HepG2 (cell line): ENCODE data around the gene SCN4B. TPM values are rescaled to one million over a fixed set of nuclear protein-coding genes. Genes with fewer than 3 reads are reported as not detected.
A peak's percentile ranks its signal among the peaks of the same experiment; 100 is the strongest.

ENCODE experiments used
- ATAC-seq: fragments of 200-7000 bp; cut with Tn5 transposase; 3 replicates; pipeline ENCODE4 v1.9.1; 2020; ENCODE audit warnings: mild to moderate bottlenecking, moderate library complexity
- BruUV-seq: library from RNA; stranded (reverse); fragments of 400-500 nt; replicated peaks from 2 replicates; lab custom pipeline; 2021; lab: Mats Ljungman, UMichigan
- CTCF ChIA-PET: fragments of 300-600 bp; formaldehyde crosslinking; extraction: SDS; loops from one replicate; lab custom pipeline; 2021; ENCODE audit warnings: low total read pairs, inconsistent platforms, low intra/inter-chr PET ratio; lab: Yijun Ruan, JAX
- POLR2A ChIA-PET: fragments of 350-600 bp; sonication (Branson Sonifier 250); formaldehyde crosslinking; loops from one replicate; lab custom pipeline; 2020; ENCODE audit warnings: antibody characterized with exemption, inconsistent platforms; lab: Yijun Ruan, JAX
- DNase-seq: peaks from one replicate; pipeline ENCODE4 v3.0.0-alpha.2; 2015; ENCODE audit warnings: low spot score
- FAIRE-seq: peaks from 3 replicates; lab custom pipeline; 2011; peaks lifted over from hg19 to GRCh38; lab: Jason Lieb, UNC
- H2AFZ ChIP-seq: one replicate; pipeline ENCODE4 v1.6.1; 2011; ENCODE audit warnings: low read length, inconsistent platforms
- H3K27ac ChIP-seq: fragments of 300-600 bp; 3 replicates; pipeline ENCODE4 v1.8.0; 2011; ENCODE audit warnings: mixed run types, mild to moderate bottlenecking, mixed read lengths, low read length, inconsistent platforms; ENCODE audit not compliant: insufficient read depth; ENCODE audit errors: extremely low read length
- H3K27me3 ChIP-seq, 2 experiments: fragments of 200-600 bp in 1 of 2; 2 replicates in 1 of 2; 3 replicates in 1 of 2; pipeline versions ENCODE4 v1.6.0 to v1.8.0; 2011; ENCODE audit warnings: low read length in 2 of 2, mild to moderate bottlenecking in 2 of 2, moderate library complexity in 2 of 2, inconsistent platforms in 1 of 2; ENCODE audit not compliant: insufficient read depth in 2 of 2, control insufficient read depth in 1 of 2
- H3K36me3 ChIP-seq, 2 experiments: fragments of 200-600 bp in 1 of 2; replicated peaks in 1 of 2; 2 replicates in 1 of 2; 3 replicates in 1 of 2; pipeline versions ENCODE4 v1.5.1 to v1.8.0; 2011; ENCODE audit warnings: low read length in 2 of 2, inconsistent platforms in 1 of 2; ENCODE audit not compliant: insufficient read depth in 2 of 2, control insufficient read depth in 1 of 2
- H3K4me1 ChIP-seq: 2 replicates; pipeline ENCODE4 v1.5.1; 2012; ENCODE audit warnings: low read length, inconsistent platforms; ENCODE audit not compliant: insufficient read depth
- H3K4me2 ChIP-seq: 2 replicates; pipeline ENCODE4 v1.6.0; 2011; ENCODE audit warnings: low read depth, low read length, inconsistent platforms
- H3K4me3 ChIP-seq, 3 experiments: fragments of 200-600 bp in 1 of 3; sonication (generic), shearing (Covaris generic) in 1 of 3; replicated peaks in 1 of 3; 2 replicates each; pipeline ENCODE4 v1.5.1; 2011 to 2016; ENCODE audit warnings: low read length in 3 of 3, inconsistent platforms in 2 of 3, low read depth in 2 of 3, mild to moderate bottlenecking in 2 of 3, control low read depth in 1 of 3, mixed read lengths in 1 of 3; ENCODE audit not compliant: insufficient read depth in 1 of 3
- H3K79me2 ChIP-seq: one replicate; pipeline ENCODE4 v1.6.1; 2011; ENCODE audit warnings: low read length, inconsistent platforms; ENCODE audit not compliant: insufficient read depth
- H3K9ac ChIP-seq: 2 replicates; pipeline ENCODE4 v1.6.0; 2011; ENCODE audit warnings: mild to moderate bottlenecking, low read depth, low read length, inconsistent platforms; ENCODE audit not compliant: insufficient read depth
- H3K9me3 ChIP-seq: 2 replicates; pipeline ENCODE4 v1.5.1; 2012; ENCODE audit warnings: mild to moderate bottlenecking, low read length
- H4K20me1 ChIP-seq: 2 replicates; pipeline ENCODE4 v1.6.0; 2011; ENCODE audit warnings: inconsistent platforms, mild to moderate bottlenecking, low read length, moderate library complexity; ENCODE audit not compliant: insufficient read depth
- EED ChIP-seq: sonication (generic); formaldehyde crosslinking; IDR thresholded peaks from 2 replicates; pipeline ENCODE4 v1.5.0; 2020; ENCODE audit warnings: mild to moderate bottlenecking, missing genetic modification reagents
- KDM4B ChIP-seq: sonication (generic); formaldehyde crosslinking; IDR thresholded peaks from 2 replicates; pipeline ENCODE4 v1.4.0; 2020; ENCODE audit warnings: missing genetic modification reagents
- KLF6 ChIP-seq: IDR thresholded peaks from 2 replicates; pipeline ENCODE4 v1.8.0; 2016; ENCODE audit warnings: missing biosample characterization, missing genetic modification reagents
- MAZ ChIP-seq, 2 experiments: sonication (generic) in 1 of 2; formaldehyde crosslinking in 1 of 2; IDR thresholded peaks; 2 replicates each; pipeline versions ENCODE4 v1.5.0 to v1.6.1; 2012 to 2020; ENCODE audit warnings: low read depth in 2 of 2, mild to moderate bottlenecking in 2 of 2, borderline replicate concordance in 1 of 2, improper control_type of control experiment in 1 of 2, low read length in 1 of 2, missing genetic modification reagents in 1 of 2, moderate library complexity in 1 of 2
- MBD4 ChIP-seq: IDR thresholded peaks from 2 replicates; pipeline ENCODE4 v1.6.1; 2012; ENCODE audit warnings: low read length, inconsistent platforms, borderline replicate concordance
- NCOR1 ChIP-seq: fragments of 200-600 bp; sonication (generic); IDR thresholded peaks from 2 replicates; pipeline ENCODE4 v1.7.0; 2017; ENCODE audit warnings: antibody characterized with exemption, low read length, borderline replicate concordance
- PPARG ChIP-seq: conservative IDR thresholded peaks from 2 replicates; pipeline ENCODE4 v1.6.1; 2016; ENCODE audit warnings: missing biosample characterization, missing genetic modification reagents
- SIX4 ChIP-seq: sonication (generic); formaldehyde crosslinking; IDR thresholded peaks from 2 replicates; pipeline ENCODE4 v1.4.0; 2020; ENCODE audit warnings: missing genetic modification reagents
- TAF15 ChIP-seq: fragments of 200-400 bp; formaldehyde crosslinking; IDR thresholded peaks from one replicate; pipeline ENCODE4 v1.6.1; 2018; ENCODE audit warnings: mild to moderate bottlenecking, low read depth, low read length; ENCODE audit not compliant: poor library complexity, severe bottlenecking
- THAP11 ChIP-seq: IDR thresholded peaks from 2 replicates; pipeline ENCODE4 v1.6.1; 2016; ENCODE audit warnings: missing biosample characterization, missing genetic modification reagents
- UBTF ChIP-seq: sonication (generic); formaldehyde crosslinking; IDR thresholded peaks from 2 replicates; pipeline ENCODE4 v1.4.0; 2020; ENCODE audit warnings: mild to moderate bottlenecking, missing genetic modification reagents
- ZBTB10 ChIP-seq: sonication (generic); formaldehyde crosslinking; IDR thresholded peaks from 2 replicates; pipeline ENCODE4 v1.4.0; 2020; ENCODE audit warnings: missing genetic modification reagents, borderline replicate concordance
- ZNF263 ChIP-seq: sonication (generic); formaldehyde crosslinking; IDR thresholded peaks from 2 replicates; pipeline ENCODE4 v1.4.0; 2020; ENCODE audit warnings: missing genetic modification reagents
- ZNF570 ChIP-seq: sonication (generic); formaldehyde crosslinking; IDR thresholded peaks from 2 replicates; pipeline ENCODE4 v1.4.0; 2020; ENCODE audit warnings: mild to moderate bottlenecking, missing genetic modification reagents, borderline replicate concordance
- ZNF577 ChIP-seq: sonication (generic); formaldehyde crosslinking; IDR thresholded peaks from 2 replicates; pipeline ENCODE4 v1.4.0; 2020; ENCODE audit warnings: mild to moderate bottlenecking, low read depth, missing genetic modification reagents, borderline replicate concordance
- ZNF605 ChIP-seq: sonication (generic); formaldehyde crosslinking; IDR thresholded peaks from 2 replicates; pipeline ENCODE4 v1.8.0; 2022; ENCODE audit warnings: mild to moderate bottlenecking, missing genetic modification reagents
- ZNF740 ChIP-seq: sonication (generic); formaldehyde crosslinking; IDR thresholded peaks from 2 replicates; pipeline ENCODE4 v1.4.0; 2020; ENCODE audit warnings: missing genetic modification reagents
- ZNF768 ChIP-seq: sonication (generic); formaldehyde crosslinking; IDR thresholded peaks from 2 replicates; pipeline ENCODE4 v1.4.0; 2020; ENCODE audit warnings: missing genetic modification reagents
- ZNF775 ChIP-seq: sonication (generic); formaldehyde crosslinking; IDR thresholded peaks from 2 replicates; pipeline ENCODE4 v1.4.0; 2020; ENCODE audit warnings: missing genetic modification reagents, mild to moderate bottlenecking, moderate library complexity, borderline replicate concordance
- ZSCAN22 ChIP-seq: sonication (generic); formaldehyde crosslinking; IDR thresholded peaks from 2 replicates; pipeline ENCODE4 v1.4.0; 2020; ENCODE audit warnings: mild to moderate bottlenecking, missing genetic modification reagents
- WGBS: methylation state at CpG from one replicate; pipeline ENCODE4 v1.1.6; 2017; ENCODE audit warnings: low lambda C conversion rate; 5-methylcytosine and 5-hydroxymethylcytosine counted together
- in situ Hi-C: cut with HindIII; loops from 2 replicates; pipeline ENCODE4 v1.10.0; 2017; ENCODE audit warnings: low pct_unique_long_range_greater_than_20kb; ENCODE audit not compliant: extremely low pct_ligation_motif_present
- intact Hi-C: fragments of 100-400 bp; cut with micrococcal nuclease; formaldehyde crosslinking; loops from one replicate; pipeline ENCODE4 v1.10.0; 2022; ENCODE audit not compliant: unreplicated experiment
- polyA plus RNA-seq, 8 experiments: library from polyadenylated mRNA; depleted of rRNA in 3 of 8; stranded (reverse) in 7 of 8; unstranded in 1 of 8; fragments of >200 nt; fragmentation: Illumina TruSeq in 4 of 8; extraction: Trizol in 4 of 8; gene quantifications; 2 replicates each; pipeline versions ENCODE4 v1.2.1 to v1.2.3, GENCODE V29; 2011 to 2016; ENCODE audit warnings: low read depth in 4 of 8, missing spikeins in 1 of 8, mixed read lengths in 1 of 8; ENCODE audit not compliant: insufficient read depth in 1 of 8
- total RNA-seq, 5 experiments: library from RNA; depleted of rRNA; stranded (reverse); fragments of >200 nt; fragmentation: Illumina TruSeq; extraction: Trizol; gene quantifications; 2 replicates each; pipeline ENCODE4 v1.2.3, GENCODE V29; 2016; ENCODE audit warnings: low read depth in 1 of 5

Gene SCN4B
- total and polyA plus RNA-seq, 2 of the 13 experiments (the other 11 are each of a cell fraction or from before 2014, with no cell fraction given): 0.04 to 0.29 TPM

- Histone ChIP-seq H3K27ac (no peak overlapping the region), H3K36me3 (no peaks in the 10 kb centered on the region), H3K9me3 (no peaks in the 10 kb centered on the region), H3K4me3 (peak overlapping the region in 1 of 3 experiments; percentile 2; a peak in 1 of 6 replicates), H3K79me2 (no peaks in the 10 kb centered on the region), H3K9ac (no peak overlapping the region), H2AFZ (no peak overlapping the region), H3K4me1 (peaks cover 18% of the 10 kb centered on the region; the same call in 1 of the 2 replicates), H3K4me2 (peak overlapping the region; percentile 24; the same call in 1 of the 2 replicates), H4K20me1 (no peaks in the 10 kb centered on the region), H3K27me3 (peaks cover 7 to 64% of the 10 kb centered on the region in 2 experiments; a peak in 3 of 5 replicates)
- ChIA-PET CTCF (no interaction called here), POLR2A (no interaction called here)
- DNase-seq (peak; percentile 7), FAIRE-seq (no peak), ATAC-seq (no peak)
- WGBS: 42% methylated on average over 6 of the region's 8 CpGs
- no TSS peak for BruUV-seq
- intact Hi-C loops: loop anchor here (5.0 kb wide), 1 partner anchor 49 kb away; no protein-coding TSS in a partner anchor
- in situ Hi-C loops: loop anchor here (5.0 to 25.0 kb wide), 3 partner anchors 144 to 339 kb away; no protein-coding TSS in a partner anchor
- TF ChIP-seq THAP11: no peak
- no peak for TF ChIP-seq SIX4 (CRISPR knock-in tag)
- TF ChIP-seq ZBTB10: no peak
- no peak for TF ChIP-seq TAF15
- no peak for TF ChIP-seq NCOR1
- TF ChIP-seq KLF6: no peak
- TF ChIP-seq KDM4B (CRISPR knock-in tag): no peak
- TF ChIP-seq ZSCAN22 (CRISPR knock-in tag): no peak
- no peak for TF ChIP-seq ZNF740 (CRISPR knock-in tag)
- TF ChIP-seq ZNF768 (CRISPR knock-in tag): peak; percentile 75; the same call in 1 of the 2 replicates
- no peak for TF ChIP-seq ZNF577 (CRISPR knock-in tag)
- no peak for TF ChIP-seq ZNF570 (CRISPR knock-in tag)
- TF ChIP-seq ZNF775 (CRISPR knock-in tag): no peak
- TF ChIP-seq EED (CRISPR knock-in tag): no peak
- no peak for TF ChIP-seq ZNF263
- no peak for TF ChIP-seq MBD4
- TF ChIP-seq ZNF605 (CRISPR knock-in tag): no peak
- TF ChIP-seq PPARG (CRISPR knock-in tag): no peak
- no peak for TF ChIP-seq MAZ (IDR thresholded peaks at IDR 0.05; ENCODE audit: borderline replicate concordance, low read depth, low read length)
- TF ChIP-seq MAZ (CRISPR knock-in tag; IDR thresholded peaks at IDR 0.05; ENCODE audit: low read depth): no peak
- no peak for TF ChIP-seq UBTF (CRISPR knock-in tag)
Measured at GRCh38 chr11:118148240-118148639, 4.4 kb downstream of the SCN4B start.
